Adrenal gland (tissue), 5 donors: ENCODE measurements around the gene GID4.

Experiments used
- POLR2A ChIP-seq, 2 donors: fragments of 450-650 bp; IDR thresholded peaks; one replicate each; pipeline ENCODE4 v1.6.1; 2017; ENCODE audit warnings: antibody characterized with exemption in 2 of 2, mild to moderate bottlenecking in 2 of 2, moderate library complexity in 1 of 2
- TF ChIP-seq, protein P1 (sequence below), 6 experiments: fragments of 450-650 bp in 4 of 6; fragments of 200-600 bp in 2 of 6; sonication (generic) in 1 of 6; IDR thresholded peaks; 1 replicate in 5 of 6; 2 replicates in 1 of 6; pipeline versions ENCODE4 v1.5.1 to v1.8.0; 2016 to 2021; ENCODE audit warnings: antibody characterized with exemption in 6 of 6, mild to moderate bottlenecking in 2 of 6, moderate library complexity in 1 of 6
- donor health status: DM: no; HTN: no; CAD: no.

DNA sequence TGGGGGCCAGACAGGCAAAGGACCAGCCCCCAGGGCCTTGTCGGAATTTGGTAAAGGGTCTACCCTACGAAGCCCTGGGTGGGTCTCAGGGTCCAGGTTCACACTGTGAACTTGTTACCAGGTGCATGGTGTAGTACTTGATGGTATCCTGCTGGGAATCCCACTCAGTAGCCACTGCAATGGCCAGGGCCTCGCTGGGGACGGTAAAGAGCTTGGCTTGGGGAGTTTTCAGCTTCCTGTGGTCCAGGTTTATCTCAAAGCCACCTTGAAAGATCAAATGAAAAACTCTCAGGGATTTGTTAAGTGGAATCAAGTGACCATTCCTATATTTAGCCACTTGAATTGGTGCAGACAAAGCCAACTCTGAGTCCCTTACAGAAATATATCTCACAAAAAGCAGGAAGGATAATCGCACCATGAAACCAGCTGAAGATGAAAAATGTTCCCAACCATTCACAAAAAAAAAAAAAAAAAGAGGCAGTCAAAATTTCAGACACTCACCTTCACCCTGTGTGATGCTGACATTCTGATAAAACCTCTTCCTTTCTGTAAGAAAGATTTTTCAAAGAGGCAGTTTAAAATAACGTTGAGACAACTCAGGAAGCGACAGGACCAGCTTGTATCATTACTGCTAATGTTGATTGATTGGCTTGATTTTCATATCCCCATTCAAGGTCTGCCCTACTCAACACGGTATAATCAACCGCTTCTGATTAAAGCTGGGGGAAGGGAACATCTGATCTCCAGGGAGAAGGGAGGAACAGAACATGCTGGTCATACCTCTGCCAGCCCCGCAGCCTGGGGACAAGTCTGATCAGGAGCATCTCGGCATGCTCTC lies 10.9 kb upstream of the GID4 start:
- TF ChIP-seq, protein P1, sequence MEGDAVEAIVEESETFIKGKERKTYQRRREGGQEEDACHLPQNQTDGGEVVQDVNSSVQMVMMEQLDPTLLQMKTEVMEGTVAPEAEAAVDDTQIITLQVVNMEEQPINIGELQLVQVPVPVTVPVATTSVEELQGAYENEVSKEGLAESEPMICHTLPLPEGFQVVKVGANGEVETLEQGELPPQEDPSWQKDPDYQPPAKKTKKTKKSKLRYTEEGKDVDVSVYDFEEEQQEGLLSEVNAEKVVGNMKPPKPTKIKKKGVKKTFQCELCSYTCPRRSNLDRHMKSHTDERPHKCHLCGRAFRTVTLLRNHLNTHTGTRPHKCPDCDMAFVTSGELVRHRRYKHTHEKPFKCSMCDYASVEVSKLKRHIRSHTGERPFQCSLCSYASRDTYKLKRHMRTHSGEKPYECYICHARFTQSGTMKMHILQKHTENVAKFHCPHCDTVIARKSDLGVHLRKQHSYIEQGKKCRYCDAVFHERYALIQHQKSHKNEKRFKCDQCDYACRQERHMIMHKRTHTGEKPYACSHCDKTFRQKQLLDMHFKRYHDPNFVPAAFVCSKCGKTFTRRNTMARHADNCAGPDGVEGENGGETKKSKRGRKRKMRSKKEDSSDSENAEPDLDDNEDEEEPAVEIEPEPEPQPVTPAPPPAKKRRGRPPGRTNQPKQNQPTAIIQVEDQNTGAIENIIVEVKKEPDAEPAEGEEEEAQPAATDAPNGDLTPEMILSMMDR (IDR thresholded peaks at IDR 0.05): no peak
- TF ChIP-seq POLR2A (IDR thresholded peaks at IDR 0.05): no peak
